ENCODE results near the gene WNK4. TPM values are rescaled to one million over a fixed set of nuclear protein-coding genes. Genes with fewer than 3 reads are reported as not detected.
A peak's percentile ranks its signal among the peaks of the same experiment; 100 is the strongest.

The WNK4 gene
- polyA plus RNA-seq, 1 experiment, result 2.9 TPM

GRCh38 chr17:42821176-42821575, 40.8 kb downstream of the WNK4 start:
- CTCF ChIA-PET, result interaction anchor here (0.7 to 4.1 kb wide), 5 partner anchors 10 to 95 kb away, joined by 3 to 34 read pairs (median 5); partner anchors contain the start of gene PSME3
- no peaks in the 10 kb centered on the region for H3K27me3 ChIP-seq (ENCODE audit: control insufficient read depth, insufficient read depth, low read length)
- TF ChIP-seq CTCF (IDR thresholded peaks at IDR 0.05; ENCODE audit: insufficient read depth, low read depth, low read length), result no peak
- H3K4me3 ChIP-seq (ENCODE audit: low read depth, low read length), result no peak overlapping the region
- peaks cover 17% of the 10 kb centered on the region for H3K36me3 ChIP-seq (ENCODE audit: control insufficient read depth, insufficient read depth, low read length)
- DNase-seq (ENCODE audit: low read depth), result no peak
- POLR2A ChIA-PET, result no interaction called here

GRCh38 chr17:42827472-42827871, 47.1 kb downstream of the WNK4 start:
- no peak overlapping the region for H3K4me3 ChIP-seq (ENCODE audit: low read depth, low read length)
- DNase-seq (ENCODE audit: low read depth), result no peak
- no peak for TF ChIP-seq CTCF (IDR thresholded peaks at IDR 0.05; ENCODE audit: insufficient read depth, low read depth, low read length)
- no peaks in the 10 kb centered on the region for H3K36me3 ChIP-seq (ENCODE audit: control insufficient read depth, insufficient read depth, low read length)
- ChIA-PET POLR2A (interaction anchor here (0.5 kb wide), 1 partner anchor 173 kb away, joined by 5 read pairs; no protein-coding TSS in a partner anchor), CTCF (no interaction called here)
- H3K27me3 ChIP-seq (ENCODE audit: control insufficient read depth, insufficient read depth, low read length), result 0 out of 2 replicates have a peak, but pooled peaks cover 1% of the 10 kb centered on the region

- DNase-seq (ENCODE audit: low read depth), result no peak
- POLR2A ChIA-PET, result no interaction called here
- no peak for TF ChIP-seq CTCF (IDR thresholded peaks at IDR 0.05; ENCODE audit: insufficient read depth, low read depth, low read length)
Observed at GRCh38 chr17:42830971-42831370, 50.6 kb downstream of the WNK4 start.

GRCh38 chr17:42832213-42832933, 52.0 kb downstream of the WNK4 start:
- peak overlapping the region; percentile 74 for H3K4me3 ChIP-seq (ENCODE audit: low read depth, low read length)
- CTCF ChIA-PET, result interaction anchor here (1.3 to 5.5 kb wide), 2 partner anchors 9 to 166 kb away, joined by 3 to 34 read pairs; partner anchors contain the start of genes BECN1 and RPL27
- POLR2A ChIA-PET, result interaction anchor here (1.3 kb wide), 1 partner anchor 8 kb away, joined by 8 read pairs; the partner anchor contains the start of gene BECN1
- no peak for TF ChIP-seq CTCF (IDR thresholded peaks at IDR 0.05; ENCODE audit: insufficient read depth, low read depth, low read length)
- H3K27me3 ChIP-seq (ENCODE audit: control insufficient read depth, insufficient read depth, low read length), result 0 out of 2 replicates have a peak, but pooled peaks cover 1% of the 10 kb centered on the region
- peaks cover 2% of the 10 kb centered on the region for H3K36me3 ChIP-seq (ENCODE audit: control insufficient read depth, insufficient read depth, low read length)
- no peak for DNase-seq (ENCODE audit: low read depth)

More at GRCh38 chr17:42830971-42831370, 50.6 kb downstream of the WNK4 start:
- CTCF ChIA-PET, result interaction anchor here (1.0 to 5.5 kb wide), 2 partner anchors 8 to 10 kb away, joined by 5 to 34 read pairs; partner anchors contain the start of gene BECN1
- Histone ChIP-seq H3K36me3 (ENCODE audit: control insufficient read depth, insufficient read depth, low read length) (no peaks in the 10 kb centered on the region; the same call in 1 of the 2 replicates), H3K27me3 (ENCODE audit: control insufficient read depth, insufficient read depth, low read length) (0 out of 2 replicates have a peak, but pooled peaks cover 1% of the 10 kb centered on the region), H3K4me3 (ENCODE audit: low read depth, low read length) (no peak overlapping the region)

All from BJ (cell line).